GM12878 (cell line): ENCODE measurements around the gene PCDHGA5. TPM values are rescaled to one million over a fixed set of nuclear protein-coding genes. Genes with fewer than 3 reads are reported as not detected.
A peak's percentile ranks its signal among the peaks of the same experiment; 100 is the strongest.
"Not testable (repeated sequence)": the region's sequence is repeated elsewhere in the genome, so short reads cannot be mapped to it uniquely, and the experiment has no call there.

Experiments
- ATAC-seq: fragments of 200-7000 bp; cut with Tn5 transposase; 3 replicates; pipeline ENCODE4 v1.9.1; 2020; ENCODE audit warnings: mild to moderate bottlenecking, moderate library complexity
- BruUV-seq: library from RNA; stranded (reverse); fragments of 400-500 nt; replicated peaks from 2 replicates; lab custom pipeline; 2021; lab: Mats Ljungman, UMichigan
- CTCF ChIA-PET: fragments of 300-600 bp; sonication (Branson Sonifier 250); formaldehyde crosslinking; extraction: SDS; loops from one replicate; lab custom pipeline; 2021; ENCODE audit warnings: inconsistent platforms; lab: Yijun Ruan, JAX
- POLR2A ChIA-PET: fragments of 350-600 bp; formaldehyde crosslinking; extraction: SDS; loops from one replicate; lab custom pipeline; 2021; ENCODE audit warnings: inconsistent platforms; lab: Charles Lee
- RAD21 ChIA-PET: fragments of 300-600 bp; sonication (Branson Sonifier 250); formaldehyde crosslinking; loops from one replicate; lab custom pipeline; 2023; ENCODE audit warnings: antibody characterized with exemption; ENCODE audit not compliant: unreplicated experiment; lab: Charles Lee
- SMC1A ChIA-PET: fragments of 300-600 bp; sonication (Branson Sonifier 250); formaldehyde crosslinking; loops from one replicate; lab custom pipeline; 2023; ENCODE audit not compliant: unreplicated experiment, uncharacterized antibody; lab: Charles Lee
- DNase-seq: peaks from one replicate; pipeline ENCODE4 v3.0.0-alpha.2; 2011; ENCODE audit warnings: low read depth, low spot score
- FAIRE-seq: peaks from 3 replicates; lab custom pipeline; 2011; peaks lifted over from hg19 to GRCh38; lab: Jason Lieb, UNC
- H2AFZ ChIP-seq: 2 replicates; pipeline ENCODE4 v1.6.0; 2011; ENCODE audit warnings: low read depth, low read length, control low read depth; ENCODE audit not compliant: control insufficient read depth
- H3K27ac ChIP-seq: 2 replicates; pipeline ENCODE4 v1.5.1; 2011; ENCODE audit warnings: control low read depth; ENCODE audit not compliant: control insufficient read depth, insufficient read depth
- H3K27me3 ChIP-seq, 2 experiments: replicated peaks in 1 of 2; 2 replicates each; pipeline versions ENCODE4 v1.6.0 to v1.6.1; 2011; ENCODE audit warnings: low read length in 1 of 2; ENCODE audit not compliant: control insufficient read depth in 2 of 2, insufficient read depth in 2 of 2
- H3K36me3 ChIP-seq, 2 experiments: 2 replicates each; pipeline ENCODE4 v1.5.1; 2011; ENCODE audit warnings: low read length in 1 of 2; ENCODE audit not compliant: control insufficient read depth in 2 of 2, insufficient read depth in 2 of 2
- H3K4me1 ChIP-seq: 2 replicates; pipeline ENCODE4 v1.6.1; 2011; ENCODE audit warnings: mild to moderate bottlenecking, low read length, moderate library complexity, mixed read lengths; ENCODE audit not compliant: control insufficient read depth, insufficient read depth
- H3K4me2 ChIP-seq: 2 replicates; pipeline ENCODE4 v1.6.0; 2011; ENCODE audit warnings: control low read depth; ENCODE audit not compliant: control insufficient read depth, insufficient read depth
- H3K4me3 ChIP-seq: fragments of 200-600 bp; sonication (generic); 2 replicates; pipeline ENCODE4 v1.5.1; 2016
- H3K79me2 ChIP-seq: 2 replicates; pipeline ENCODE4 v1.6.0; 2011; ENCODE audit warnings: low read length; ENCODE audit not compliant: control insufficient read depth, insufficient read depth
- H3K9ac ChIP-seq: 2 replicates; pipeline ENCODE4 v1.8.0; 2011; ENCODE audit warnings: low read length, control low read depth, mixed read lengths; ENCODE audit not compliant: control insufficient read depth, insufficient read depth
- H3K9me3 ChIP-seq: replicated peaks from 3 replicates; pipeline ENCODE4 v1.5.1; 2011; ENCODE audit warnings: mild to moderate bottlenecking, low read length; ENCODE audit not compliant: control insufficient read depth, insufficient read depth
- H4K20me1 ChIP-seq: 2 replicates; pipeline ENCODE4 v1.6.0; 2011; ENCODE audit not compliant: control insufficient read depth, insufficient read depth
- REST ChIP-seq: IDR thresholded peaks from 2 replicates; pipeline ENCODE4 v1.6.1; 2012; ENCODE audit warnings: mild to moderate bottlenecking, low read depth, low read length
- WGBS: methylation state at CpG from one replicate; pipeline ENCODE4 v1.1.6; 2016; ENCODE audit warnings: low lambda C conversion rate; ENCODE audit not compliant: insufficient replicate concordance, insufficient coverage; ENCODE audit errors: missing lambda C conversion rate; 5-methylcytosine and 5-hydroxymethylcytosine counted together
- in situ Hi-C: fragments of 300-500 bp; cut with MboI; formaldehyde crosslinking; loops from 9 replicates; pipeline ENCODE4 v1.14.3; 2018; ENCODE audit warnings: mixed read lengths
- intact Hi-C: fragments of 100-400 bp; cut with micrococcal nuclease; formaldehyde crosslinking; loops from one replicate; pipeline ENCODE4 v1.14.2; 2022; ENCODE audit not compliant: unreplicated experiment
- polyA plus RNA-seq, 11 experiments: library from polyadenylated mRNA; depleted of rRNA in 4 of 11; unstranded in 6 of 11; stranded (reverse) in 5 of 11; fragments of >200 nt; fragmentation: Nextera tagmentation in 4 of 11; fragmentation: Illumina TruSeq in 1 of 11; extraction: Ambion mirVana in 4 of 11; extraction: Trizol in 1 of 11; gene quantifications; 1 replicate in 1 of 11; 2 replicates in 10 of 11; pipeline versions ENCODE4 v1.2.1 to v1.2.3, GENCODE V29; 2011 to 2016; ENCODE audit warnings: inconsistent platforms in 2 of 11, missing spikeins in 2 of 11, low read depth in 1 of 11
- total RNA-seq, 4 experiments: library from RNA; depleted of rRNA in 3 of 4; stranded (reverse); fragments of >200 nt in 3 of 4; fragmentation: Illumina TruSeq in 1 of 4; extraction: Trizol in 1 of 4; gene quantifications; 2 replicates each; pipeline versions ENCODE4 v1.2.1 to v1.2.3, GENCODE V29; 2013 to 2021

PCDHGA5 gene
- total and polyA plus RNA-seq, 10 of the 15 experiments (the other 5 are each of a cell fraction or from before 2014, with no cell fraction given) = 0.10 to 0.23 (median 0.16) TPM; not detected in 4

- H3K27ac ChIP-seq, H3K36me3 ChIP-seq, FAIRE-seq, H3K9ac ChIP-seq, ATAC-seq, POLR2A ChIA-PET, H3K4me3 ChIP-seq, H2AFZ ChIP-seq, H3K4me2 ChIP-seq, BruUV-seq, DNase-seq, H3K79me2 ChIP-seq, intact Hi-C loops, H3K27me3 ChIP-seq, H4K20me1 ChIP-seq, H3K4me1 ChIP-seq: not testable (repeated sequence)
- SMC1A ChIA-PET = interaction anchor here (2.7 to 7.4 kb wide), 3 partner anchors 109 to 149 kb away, joined by 16 to 67 read pairs (median 35); no protein-coding TSS in a partner anchor
- in situ Hi-C loops = loop anchor here (5.0 kb wide), 1 partner anchor 148 kb away; no protein-coding TSS in a partner anchor
- CTCF ChIA-PET = interaction anchor here (0.7 to 10.9 kb wide), 13 partner anchors 15 to 208 kb away, joined by 3 to 245 read pairs (median 23); partner anchors contain the start of genes PCDHB14, PCDHGA12, PCDHGB3 and PCDHGC3
- peak; percentile 24; the same call in 1 of the 2 replicates for TF ChIP-seq REST
- WGBS = 83% methylated on average over 20 of the region's 46 CpGs
- peaks cover 12% of the 10 kb centered on the region; the same call in 2 of the 3 replicates for H3K9me3 ChIP-seq
- RAD21 ChIA-PET = interaction anchor here (2.3 to 3.3 kb wide), 5 partner anchors 61 to 153 kb away, joined by 6 to 42 read pairs (median 12); partner anchors contain the start of gene PCDHGC3
Observed at GRCh38 chr5:141414548-141415274, 50.7 kb downstream of the PCDHGA5 start.
